ENCODE measurements around the gene ANGPTL4. TPM values are rescaled to one million over a fixed set of nuclear protein-coding genes. Genes with fewer than 3 reads are reported as not detected.
A peak's percentile ranks its signal among the peaks of the same experiment; 100 is the strongest.

The ANGPTL4 gene
- total RNA-seq, 1 donor from 2014 or later = not detected

DNA sequence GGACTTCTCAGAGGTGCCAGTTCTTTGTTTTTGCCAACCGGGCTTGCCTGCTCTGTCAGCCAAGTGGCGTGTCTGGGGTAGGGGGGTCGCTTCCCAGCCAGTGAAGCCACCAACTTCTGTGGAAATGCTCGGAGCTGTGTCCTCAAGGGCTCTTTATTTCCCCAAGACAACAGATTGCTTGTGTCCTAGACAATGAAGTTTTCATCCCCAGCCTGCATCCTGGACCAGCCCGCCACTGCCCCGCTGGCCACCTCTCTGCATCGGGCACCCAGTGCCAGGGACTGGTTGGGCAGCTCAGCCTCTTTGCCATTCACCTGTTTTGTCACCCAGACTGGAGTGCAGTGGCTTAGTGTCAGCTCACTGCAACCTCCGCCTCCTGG, 29.9 kb downstream of the ANGPTL4 start:
- TF ChIP-seq EZH2 (IDR thresholded peaks at IDR 0.05) = no peak
- TF ChIP-seq EZH2phosphoT487 (IDR thresholded peaks at IDR 0.05) = no peak
- TF ChIP-seq, protein P1, sequence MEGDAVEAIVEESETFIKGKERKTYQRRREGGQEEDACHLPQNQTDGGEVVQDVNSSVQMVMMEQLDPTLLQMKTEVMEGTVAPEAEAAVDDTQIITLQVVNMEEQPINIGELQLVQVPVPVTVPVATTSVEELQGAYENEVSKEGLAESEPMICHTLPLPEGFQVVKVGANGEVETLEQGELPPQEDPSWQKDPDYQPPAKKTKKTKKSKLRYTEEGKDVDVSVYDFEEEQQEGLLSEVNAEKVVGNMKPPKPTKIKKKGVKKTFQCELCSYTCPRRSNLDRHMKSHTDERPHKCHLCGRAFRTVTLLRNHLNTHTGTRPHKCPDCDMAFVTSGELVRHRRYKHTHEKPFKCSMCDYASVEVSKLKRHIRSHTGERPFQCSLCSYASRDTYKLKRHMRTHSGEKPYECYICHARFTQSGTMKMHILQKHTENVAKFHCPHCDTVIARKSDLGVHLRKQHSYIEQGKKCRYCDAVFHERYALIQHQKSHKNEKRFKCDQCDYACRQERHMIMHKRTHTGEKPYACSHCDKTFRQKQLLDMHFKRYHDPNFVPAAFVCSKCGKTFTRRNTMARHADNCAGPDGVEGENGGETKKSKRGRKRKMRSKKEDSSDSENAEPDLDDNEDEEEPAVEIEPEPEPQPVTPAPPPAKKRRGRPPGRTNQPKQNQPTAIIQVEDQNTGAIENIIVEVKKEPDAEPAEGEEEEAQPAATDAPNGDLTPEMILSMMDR (IDR thresholded peaks at IDR 0.05) = no peak
- Histone ChIP-seq H4K20me1 (ENCODE audit: low read depth) (peaks cover 62% of the 10 kb centered on the region), H3K4me2 (no peak overlapping the region), H2AFZ (replicated peaks) (no peak overlapping the region), H3K27ac (no peak overlapping the region), H3K79me2 (ENCODE audit: low read depth) (peaks cover 86% of the 10 kb centered on the region), H3K27me3 (no peaks in the 10 kb centered on the region), H3K9me3 (ENCODE audit: low read depth) (no peaks in the 10 kb centered on the region), H3K36me3 (no peaks in the 10 kb centered on the region), H3K4me1 (no peaks in the 10 kb centered on the region), H3K9ac (peak overlapping the region; percentile 49), H3K4me3 (no peak overlapping the region), H3F3A (ENCODE audit: low read depth) (peaks cover 11% of the 10 kb centered on the region)
- H3K9me3 Mint-ChIP-seq = no peaks in the 10 kb centered on the region
- H3K4me3 Mint-ChIP-seq = no peak overlapping the region
- no peak overlapping the region for H3K27ac Mint-ChIP-seq
- H3K27me3 Mint-ChIP-seq (ENCODE audit: insufficient read depth, low read depth) = peaks cover 14% of the 10 kb centered on the region
- DNase-seq (ENCODE audit: low spot score) = no peak
- peaks cover 1% of the 10 kb centered on the region for H3K36me3 Mint-ChIP-seq
- peaks cover 23% of the 10 kb centered on the region for H3K4me1 Mint-ChIP-seq

DNA sequence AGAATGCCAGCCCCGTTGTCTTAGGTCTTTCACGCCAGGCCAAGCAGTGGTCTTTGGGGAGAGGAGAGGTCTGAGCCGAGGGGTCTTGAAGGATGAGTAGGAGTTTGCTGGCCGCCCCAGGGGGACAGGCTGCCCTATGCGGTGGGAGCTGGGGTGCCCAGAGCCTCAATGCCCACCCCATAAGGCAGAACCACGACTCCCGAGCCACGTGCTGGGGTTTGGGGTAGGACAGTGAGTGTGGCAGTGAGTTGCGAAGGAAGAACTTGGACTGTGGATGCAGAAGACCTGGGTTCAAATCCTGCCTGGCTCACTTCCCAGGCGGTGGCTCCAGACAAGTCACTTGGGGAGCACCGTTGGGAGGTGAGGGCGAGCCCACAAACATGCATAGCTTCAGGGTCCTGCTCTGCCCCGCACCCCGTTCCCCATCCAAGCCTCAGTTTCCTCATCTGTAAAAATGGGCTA, 31.7 kb downstream of the ANGPTL4 start:
- peaks cover 86% of the 10 kb centered on the region for H3K79me2 ChIP-seq (ENCODE audit: low read depth)
- TF ChIP-seq EZH2phosphoT487 (IDR thresholded peaks at IDR 0.05) = no peak
- TF ChIP-seq EZH2 (IDR thresholded peaks at IDR 0.05) = no peak
- TF ChIP-seq, protein P1 (IDR thresholded peaks at IDR 0.05) = no peak
- DNase-seq (ENCODE audit: low spot score) = no peak
- H3K27me3 ChIP-seq = no peaks in the 10 kb centered on the region
- Mint-ChIP-seq H3K36me3 (peaks cover 4% of the 10 kb centered on the region), H3K4me3 (no peak overlapping the region), H3K9me3 (no peaks in the 10 kb centered on the region), H3K27me3 (ENCODE audit: insufficient read depth, low read depth) (peaks cover 10% of the 10 kb centered on the region), H3K4me1 (peaks cover 20% of the 10 kb centered on the region), H3K27ac (no peak overlapping the region)
- no peak overlapping the region for H3K4me3 ChIP-seq
- no peak overlapping the region for H3K27ac ChIP-seq
- H3K9ac ChIP-seq = no peak overlapping the region
- no peaks in the 10 kb centered on the region for H3K36me3 ChIP-seq
- H3K4me2 ChIP-seq = no peak overlapping the region
- peaks cover 5% of the 10 kb centered on the region for H3F3A ChIP-seq (ENCODE audit: low read depth)
- peaks cover 66% of the 10 kb centered on the region for H4K20me1 ChIP-seq (ENCODE audit: low read depth)
- no peaks in the 10 kb centered on the region for H3K4me1 ChIP-seq
- no peaks in the 10 kb centered on the region for H3K9me3 ChIP-seq (ENCODE audit: low read depth)
- H2AFZ ChIP-seq (replicated peaks) = no peak overlapping the region

DNA sequence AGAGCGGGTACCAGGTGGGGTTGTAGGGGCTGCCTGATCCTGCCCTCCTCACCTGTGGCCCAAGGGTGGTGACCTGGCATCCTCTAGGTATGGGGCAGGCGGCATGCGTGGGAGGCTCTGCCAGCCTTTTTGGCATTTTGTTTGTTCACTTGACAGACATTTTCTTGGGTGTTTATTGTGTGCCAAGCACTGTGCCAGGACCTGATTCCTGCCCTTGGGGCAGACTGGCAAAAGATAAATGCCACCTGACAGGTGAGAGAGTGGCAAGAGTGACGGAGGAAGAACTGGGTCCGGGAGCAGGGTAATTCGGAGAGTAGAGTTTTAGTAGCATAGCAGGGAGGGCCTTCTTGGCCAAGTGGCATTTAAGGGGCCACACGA, 32.2 kb downstream of the ANGPTL4 start:
- H3K27me3 Mint-ChIP-seq (ENCODE audit: insufficient read depth, low read depth) = peaks cover 8% of the 10 kb centered on the region
- Histone ChIP-seq H3K79me2 (ENCODE audit: low read depth) (peaks cover 81% of the 10 kb centered on the region), H3K9ac (no peak overlapping the region), H3K27ac (no peak overlapping the region), H3K9me3 (ENCODE audit: low read depth) (no peaks in the 10 kb centered on the region), H3F3A (ENCODE audit: low read depth) (peaks cover 2% of the 10 kb centered on the region), H3K36me3 (no peaks in the 10 kb centered on the region), H2AFZ (replicated peaks) (no peak overlapping the region), H3K4me1 (no peaks in the 10 kb centered on the region), H3K4me2 (no peak overlapping the region), H3K4me3 (no peak overlapping the region), H4K20me1 (ENCODE audit: low read depth) (peaks cover 63% of the 10 kb centered on the region), H3K27me3 (no peaks in the 10 kb centered on the region)
- H3K27ac Mint-ChIP-seq = no peak overlapping the region
- peaks cover 4% of the 10 kb centered on the region for H3K36me3 Mint-ChIP-seq
- peaks cover 17% of the 10 kb centered on the region for H3K4me1 Mint-ChIP-seq
- H3K4me3 Mint-ChIP-seq = no peak overlapping the region
- no peak for TF ChIP-seq EZH2phosphoT487 (IDR thresholded peaks at IDR 0.05)
- TF ChIP-seq EZH2 (IDR thresholded peaks at IDR 0.05) = no peak
- TF ChIP-seq, protein P1 (IDR thresholded peaks at IDR 0.05) = no peak
- DNase-seq (ENCODE audit: low spot score) = no peak
- no peaks in the 10 kb centered on the region for H3K9me3 Mint-ChIP-seq
